Measurements from ENCODE around the gene STK39. TPM values are rescaled to one million over a fixed set of nuclear protein-coding genes. Genes with fewer than 3 reads are reported as not detected.

Gene STK39
- total RNA-seq, 1 donor from 2014 or later, result 0.50 TPM

DNA sequence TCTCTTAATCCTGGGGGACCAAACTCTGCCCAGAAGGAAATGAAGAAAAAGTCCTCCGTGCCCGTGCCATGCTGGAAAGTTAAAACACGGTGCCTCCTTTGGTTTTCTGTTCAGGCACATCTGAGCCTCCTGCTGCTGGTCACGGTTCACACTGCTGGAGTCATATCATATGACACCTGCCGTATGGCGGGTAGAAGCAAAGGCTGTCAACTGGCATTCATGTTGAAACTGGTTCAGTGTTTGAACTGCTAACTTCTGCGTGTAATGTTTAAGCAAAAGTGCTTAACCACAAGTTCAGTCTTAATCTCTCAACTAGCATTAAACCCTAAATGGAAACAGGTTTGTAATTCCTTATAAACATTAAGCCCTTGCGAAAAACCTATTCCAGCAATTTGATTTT is 3.1 kb downstream of the STK39 start:
- ATAC-seq (no peak), DNase-seq (ENCODE audit: low spot score) (no peak)

DNA sequence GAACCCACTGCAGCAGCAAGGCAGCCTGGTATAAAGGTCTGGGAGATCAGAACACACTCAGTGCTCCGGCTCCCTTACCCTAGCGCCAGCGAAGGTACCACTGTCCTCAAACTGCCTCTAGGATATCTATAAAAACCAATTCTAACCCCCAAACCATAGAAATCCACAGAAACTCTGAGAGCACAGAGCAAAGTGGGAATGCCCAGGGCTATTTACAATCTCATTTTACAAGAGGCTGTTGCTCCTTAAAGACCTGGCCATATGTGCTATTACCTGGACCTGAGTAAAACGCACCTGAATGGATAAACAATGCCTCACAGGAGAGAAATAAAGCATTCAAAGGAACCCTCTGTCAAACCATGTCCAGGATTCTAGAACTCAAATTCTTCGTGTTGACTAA is 4.3 kb downstream of the STK39 start:
- no peak for ATAC-seq
- no peak for DNase-seq (ENCODE audit: low spot score)

DNA sequence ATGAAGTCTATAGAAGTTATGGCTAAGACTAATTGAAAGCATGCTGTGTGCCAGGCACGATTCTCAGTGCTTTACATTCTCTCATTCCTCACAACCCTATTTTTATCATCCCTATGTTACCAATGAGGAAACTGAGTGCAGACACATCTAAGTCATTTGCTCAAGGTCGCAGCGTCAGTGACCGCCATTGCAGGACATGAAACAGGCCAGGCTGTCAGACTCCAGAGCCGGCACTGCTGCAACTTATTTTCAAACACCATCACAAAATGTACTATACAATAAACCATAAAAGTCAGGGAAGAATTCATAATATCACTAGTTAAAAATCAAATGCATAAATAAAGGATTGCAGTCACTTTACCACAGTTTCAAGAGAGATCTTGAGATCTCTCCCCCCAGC is 5.6 kb downstream of the STK39 start:
- ATAC-seq, result no peak
- no peak for DNase-seq (ENCODE audit: low spot score)

DNA sequence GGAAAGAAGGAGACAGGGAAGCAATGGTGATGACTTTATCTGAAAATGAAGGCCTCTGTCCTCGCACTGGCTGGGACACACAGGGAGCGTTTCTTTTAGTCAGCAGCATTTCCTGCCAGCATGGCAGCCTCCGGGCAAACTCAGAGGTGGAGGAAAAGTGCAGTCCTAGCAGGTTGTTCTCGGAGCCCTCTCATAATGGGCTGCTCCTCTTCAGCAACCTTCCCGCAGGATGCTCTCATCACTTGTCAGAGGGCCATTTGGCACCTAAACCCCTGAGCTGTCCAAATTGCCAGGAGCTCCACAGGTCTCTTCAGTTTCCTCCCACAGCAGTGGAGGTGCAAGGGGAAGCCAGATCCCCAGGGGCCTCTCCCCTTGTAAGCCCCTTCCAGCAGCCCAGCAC is 6.2 kb downstream of the STK39 start:
- ATAC-seq, result no peak

DNA sequence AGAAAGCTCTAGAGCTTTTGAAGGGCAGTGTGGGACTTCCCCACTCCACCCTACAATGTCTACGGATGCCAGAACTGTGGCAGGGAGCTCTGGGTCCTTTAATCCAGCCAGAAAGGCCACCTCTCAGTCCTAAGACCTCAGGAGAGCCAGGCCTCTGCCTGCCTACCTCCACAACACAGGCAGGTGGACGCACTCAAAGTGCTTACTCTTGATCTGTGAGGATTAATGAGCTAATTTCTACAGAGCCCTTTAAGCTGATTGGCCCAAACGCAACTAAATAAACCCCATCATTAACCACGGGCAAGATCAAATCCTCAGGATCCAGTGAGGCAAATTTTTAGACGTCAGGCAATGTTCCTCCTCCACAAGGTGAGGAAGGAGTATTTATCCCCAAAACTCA is 8.1 kb downstream of the STK39 start:
- no peak for ATAC-seq
- no peak for DNase-seq (ENCODE audit: low spot score)

More for the DNA sequence above, 6.2 kb downstream of the STK39 start:
- no peak for DNase-seq (ENCODE audit: low spot score)

DNA sequence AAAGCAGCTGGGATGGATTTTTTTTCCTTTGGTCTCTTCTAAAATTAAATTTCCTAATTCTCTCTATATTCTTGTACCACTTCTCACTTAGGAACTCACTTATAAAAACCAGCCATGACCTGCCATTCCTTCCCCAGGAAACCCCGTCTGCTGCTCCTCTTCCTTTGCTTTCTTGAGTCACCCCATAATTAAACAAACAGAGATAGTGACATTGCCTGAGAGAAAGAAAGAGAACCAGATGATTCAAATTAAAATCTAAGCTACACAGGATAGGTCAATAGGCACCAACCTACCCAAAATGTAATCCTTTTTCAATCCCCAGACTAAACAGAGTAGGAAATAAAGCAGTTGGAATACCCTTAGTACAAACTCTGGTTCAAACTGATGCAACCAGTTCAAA is 9.7 kb downstream of the STK39 start:
- ATAC-seq, result no peak
- no peak for DNase-seq (ENCODE audit: low spot score)

DNA sequence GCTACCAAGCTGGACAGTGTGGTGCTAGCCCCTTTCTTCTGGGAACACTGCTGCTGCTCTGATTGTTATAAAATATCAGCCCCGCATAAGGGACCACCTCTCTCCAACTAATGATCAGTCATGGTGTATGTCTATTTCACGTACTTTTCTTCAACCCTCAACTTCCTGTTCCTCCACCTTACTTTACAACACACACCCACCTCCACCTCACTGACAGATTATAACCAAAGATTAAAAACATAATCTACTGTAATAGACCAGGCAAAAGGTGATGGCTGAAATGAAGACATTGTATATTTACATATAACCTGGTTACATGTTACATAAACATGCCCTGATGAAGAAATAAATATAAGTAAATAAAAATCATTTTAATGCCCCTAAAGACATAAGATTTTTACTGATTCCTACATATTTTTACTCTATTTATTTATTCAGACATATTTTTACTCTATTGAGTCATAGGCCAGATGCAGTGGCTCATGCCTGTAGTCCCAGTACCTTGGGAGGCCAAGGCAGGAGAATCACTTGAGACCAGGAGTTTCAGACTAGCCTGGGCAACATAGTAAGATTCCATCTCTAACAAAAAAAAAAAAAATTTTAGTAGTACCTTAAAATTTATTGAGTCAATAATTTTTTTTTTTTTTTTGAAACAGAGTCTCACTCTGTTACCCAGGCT is 12.8 kb downstream of the STK39 start:
- ATAC-seq, result no peak
- no peak for DNase-seq (ENCODE audit: low spot score)

DNA sequence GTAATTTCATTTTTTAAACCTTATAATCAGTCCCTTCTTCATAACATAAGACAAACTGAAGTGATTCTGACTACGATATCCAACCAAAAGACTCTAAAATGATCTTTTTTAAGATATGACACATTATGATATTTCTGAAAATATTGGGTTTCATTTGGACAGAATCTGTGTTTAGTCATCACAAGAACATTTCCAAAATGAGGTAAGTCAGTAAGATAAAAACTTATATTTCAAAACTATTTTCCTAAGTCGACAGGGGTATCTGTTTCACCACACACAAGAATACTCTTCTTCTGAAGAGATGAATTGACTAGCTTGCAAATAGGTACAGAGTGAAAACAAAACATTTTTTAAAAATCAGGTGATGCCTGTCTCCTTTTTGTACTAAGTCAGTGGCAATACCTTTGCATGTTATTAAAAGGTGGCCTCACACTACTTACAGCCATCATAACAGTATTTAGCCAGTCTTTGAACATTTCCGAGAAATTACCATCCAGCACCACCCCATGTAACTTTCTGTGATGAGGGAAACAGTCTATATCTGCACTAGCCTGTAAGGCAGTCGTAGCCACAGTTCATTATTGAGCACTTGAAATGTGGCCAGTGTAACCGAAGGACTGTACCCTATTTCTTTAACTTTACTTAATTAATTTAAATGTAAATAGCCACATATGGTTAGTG is 13.5 kb downstream of the STK39 start:
- no peak for DNase-seq (ENCODE audit: low spot score)
- no peak for ATAC-seq

DNA sequence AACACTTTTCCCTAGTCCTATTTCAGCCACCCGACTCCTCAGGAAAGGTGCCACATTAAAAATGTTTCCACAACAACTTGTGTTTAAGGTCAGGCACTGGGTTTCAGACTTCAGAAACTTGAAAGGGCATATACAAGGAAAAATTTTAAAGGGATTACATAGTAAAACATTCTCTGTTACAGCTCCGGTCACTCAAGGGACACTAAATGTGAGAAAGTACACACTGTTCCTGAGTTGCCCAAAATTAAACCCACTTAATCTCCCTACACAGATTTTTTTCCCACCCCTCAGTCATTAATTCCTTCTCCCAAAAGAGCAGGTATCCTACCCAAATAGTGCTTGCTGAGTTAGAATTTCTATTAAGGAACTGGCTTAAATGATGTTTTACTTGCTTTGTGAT is 14.2 kb downstream of the STK39 start:
- no peak for DNase-seq (ENCODE audit: low spot score)
- ATAC-seq, result no peak

DNA sequence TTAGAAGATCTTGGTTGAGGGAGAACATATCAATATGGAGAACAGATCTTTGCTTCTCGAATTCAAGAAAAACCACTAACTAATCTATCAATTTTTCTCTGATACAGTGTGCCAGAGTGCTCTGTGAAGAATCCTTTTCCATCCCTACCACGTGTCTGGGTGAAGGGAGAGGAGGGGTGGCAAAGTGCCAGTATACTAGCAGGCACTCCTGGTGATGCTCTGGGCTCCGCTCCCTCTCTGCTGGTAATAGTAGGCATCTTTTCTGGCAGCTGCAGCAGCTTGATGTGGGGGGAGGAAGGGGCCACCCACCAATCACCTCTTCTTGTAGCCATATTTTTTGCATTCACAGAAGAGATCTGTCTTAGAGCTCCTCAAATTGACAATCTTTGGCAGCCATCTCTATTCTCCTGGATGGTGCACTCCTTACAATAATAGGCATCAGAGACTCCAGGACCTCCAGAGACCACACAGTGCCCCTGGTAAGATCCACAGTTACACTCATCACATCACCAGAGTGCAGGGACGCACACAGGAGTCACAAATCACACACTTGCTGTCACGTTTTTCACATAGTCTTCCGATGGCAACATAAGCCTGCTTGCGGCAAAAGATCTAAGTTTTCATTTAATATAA is 15.7 kb downstream of the STK39 start:
- ATAC-seq (no peak), DNase-seq (ENCODE audit: low spot score) (no peak)

DNA sequence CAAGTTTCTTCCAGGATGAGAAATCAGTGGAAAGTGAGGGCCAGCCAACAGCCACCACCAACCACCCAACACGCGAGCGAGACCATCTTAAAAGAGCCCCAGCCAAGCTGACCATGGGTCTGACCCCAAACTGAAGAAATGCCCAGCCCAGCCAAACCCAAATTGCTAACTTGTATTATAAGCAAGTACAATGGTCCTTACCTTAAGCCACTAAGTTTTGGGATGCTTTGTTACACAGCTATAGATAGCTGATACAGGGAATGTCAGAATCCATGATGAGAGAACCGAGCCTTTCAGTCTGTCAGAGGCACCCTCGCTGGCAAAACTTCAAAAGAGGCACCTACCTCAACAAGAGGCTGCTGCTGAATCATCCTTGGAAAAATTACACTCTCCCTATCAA is 17.0 kb downstream of the STK39 start:
- DNase-seq (ENCODE audit: low spot score), result no peak
- ATAC-seq, result no peak

DNA sequence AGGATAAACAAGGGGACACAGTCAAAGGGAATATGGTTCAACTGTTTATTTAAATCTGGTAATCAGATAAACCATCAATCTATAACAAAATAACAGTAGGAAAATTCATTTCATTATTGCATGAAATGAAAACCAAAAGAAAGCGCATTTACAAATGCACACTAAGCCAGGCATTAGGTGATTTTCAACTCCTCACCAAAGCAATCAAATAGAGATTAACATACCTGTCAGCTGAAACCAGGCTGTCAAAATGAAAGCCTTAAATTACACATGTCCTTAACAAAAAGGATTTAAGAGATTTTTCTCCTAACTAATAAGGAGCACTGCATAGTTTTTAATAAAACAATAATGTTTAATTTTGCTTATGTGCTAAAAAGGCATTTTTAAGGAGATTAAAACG is 23.0 kb downstream of the STK39 start:
- no peak for ATAC-seq
- DNase-seq (ENCODE audit: low spot score), result no peak

DNA sequence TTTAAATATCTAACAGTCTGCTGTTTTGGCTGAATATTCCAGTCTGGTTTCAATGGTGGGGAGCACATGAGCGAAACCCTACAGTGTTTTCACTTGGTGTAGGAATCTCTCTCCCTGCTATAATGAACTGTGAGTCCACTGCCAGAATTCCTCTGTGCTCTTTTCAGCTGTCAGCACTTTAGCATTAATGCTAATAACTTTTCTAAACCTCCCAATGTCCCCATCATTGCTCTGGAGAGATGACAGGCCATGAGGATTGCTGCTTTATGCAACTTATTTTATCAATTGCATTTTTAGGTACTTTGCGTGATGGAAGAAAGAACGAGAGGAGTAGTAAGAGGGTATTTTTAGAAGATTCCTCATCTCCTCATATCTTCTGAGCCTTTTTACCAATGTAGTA is 25.3 kb downstream of the STK39 start:
- DNase-seq (ENCODE audit: low spot score) (no peak), ATAC-seq (no peak)

DNA sequence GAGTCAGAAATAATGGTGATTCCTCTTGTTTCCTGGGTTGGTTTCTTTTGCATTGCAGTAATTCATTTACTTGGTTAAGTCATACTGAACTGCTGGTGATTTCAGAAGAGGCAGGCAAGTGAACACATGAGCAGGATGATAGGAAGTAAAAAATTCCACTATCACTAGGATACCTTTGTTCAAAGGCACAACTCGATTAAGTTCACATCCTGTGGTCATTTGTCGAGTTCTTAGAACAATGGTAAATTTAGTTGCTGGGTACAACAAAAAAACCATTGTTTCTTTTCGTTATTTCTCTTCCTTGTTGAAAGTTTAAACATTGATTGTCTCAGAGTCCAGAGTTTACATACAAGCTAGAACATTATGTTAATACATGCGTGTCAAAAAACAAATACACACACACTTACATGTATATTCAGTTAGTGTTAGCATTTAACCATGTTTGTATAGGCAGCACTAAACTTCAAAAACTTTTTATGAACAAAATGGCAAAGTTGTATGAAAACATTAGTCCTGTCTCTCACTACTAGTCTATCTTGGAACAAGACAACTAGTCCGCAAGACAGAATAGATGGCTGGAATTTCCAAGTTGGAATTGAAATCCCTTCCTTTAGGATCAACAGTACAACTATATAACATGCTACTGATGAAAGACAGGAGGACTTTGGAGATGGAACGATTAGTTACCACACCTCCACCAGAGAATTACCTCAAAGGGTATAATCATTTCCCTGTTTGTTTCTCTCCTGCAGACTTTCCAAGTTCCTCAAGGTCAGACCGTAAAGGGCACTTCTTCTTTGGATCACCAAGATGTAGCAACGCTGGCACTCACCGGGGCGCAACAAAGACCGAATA is 26.2 kb downstream of the STK39 start:
- DNase-seq (ENCODE audit: low spot score), result no peak
- ATAC-seq, result no peak

DNA sequence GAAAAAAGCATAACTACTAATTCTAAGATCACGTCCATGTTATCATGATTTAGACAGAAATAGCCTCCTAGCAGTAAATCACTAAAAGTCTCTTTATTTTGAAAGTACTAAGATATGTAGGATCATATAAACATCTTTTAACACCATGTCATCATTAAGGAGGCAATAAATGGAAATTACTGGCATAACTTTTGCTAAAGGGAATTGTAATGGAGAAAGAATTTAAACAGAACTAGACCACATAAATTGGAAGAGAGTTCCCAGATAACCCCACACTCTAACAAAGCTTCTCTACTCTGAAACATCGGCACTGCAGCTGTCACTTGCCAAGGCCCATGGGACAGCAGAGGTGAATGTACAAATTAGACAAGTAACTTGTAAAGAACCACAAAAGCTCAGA is 29.5 kb downstream of the STK39 start:
- no peak for ATAC-seq

DNA sequence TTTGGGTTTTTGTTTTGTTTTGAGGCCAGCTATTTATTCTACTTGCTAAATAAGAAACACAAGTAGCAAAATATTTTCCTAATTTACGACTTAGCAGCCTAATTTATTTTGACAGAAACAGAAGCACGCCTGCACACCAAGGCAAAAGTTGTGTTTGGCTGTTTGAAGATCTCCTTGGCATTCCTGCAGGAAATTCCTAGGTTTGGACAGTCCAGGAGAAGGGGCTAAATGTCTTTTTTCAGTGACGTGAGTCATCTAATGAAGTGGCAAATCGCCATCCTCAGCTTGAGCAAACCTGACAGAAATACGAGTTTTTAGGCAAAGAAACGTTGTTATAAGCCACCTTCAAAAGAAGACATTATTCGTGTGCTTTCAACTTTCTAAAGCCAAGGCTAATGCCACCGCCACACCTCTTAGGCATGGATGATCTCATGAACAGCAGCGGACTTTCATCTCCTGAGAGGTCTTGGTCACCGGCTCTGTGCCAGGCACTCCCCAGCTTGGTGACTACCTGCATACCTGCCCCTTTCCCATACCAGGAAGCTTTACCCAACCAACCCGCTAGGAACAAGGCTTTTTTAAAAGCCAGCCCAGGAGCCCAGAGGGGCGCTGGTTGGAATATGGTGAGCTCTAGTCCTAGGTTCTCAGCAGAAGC is 30.9 kb downstream of the STK39 start:
- DNase-seq (ENCODE audit: low spot score) (no peak), ATAC-seq (no peak)

More for the DNA sequence above, 29.5 kb downstream of the STK39 start:
- no peak for DNase-seq (ENCODE audit: low spot score)

DNA sequence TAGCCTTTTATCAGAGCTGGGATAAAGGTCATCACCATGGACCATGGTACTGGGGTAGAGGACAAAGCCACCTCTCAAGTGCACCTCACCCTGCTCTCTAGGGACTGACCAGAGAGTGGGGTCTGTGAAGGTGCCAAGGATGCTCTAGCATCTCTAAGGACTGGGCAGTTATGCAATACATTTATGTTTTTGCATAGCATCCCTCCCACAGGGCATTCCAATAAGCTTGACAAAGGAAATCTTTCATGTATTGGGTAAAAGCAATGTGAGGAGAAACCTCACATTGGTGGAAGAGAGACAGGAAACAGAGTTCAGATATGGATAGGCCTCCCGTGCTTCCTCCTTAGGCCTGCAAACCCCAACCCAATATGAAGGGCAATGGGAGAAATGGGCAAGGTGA is 31.6 kb downstream of the STK39 start:
- no peak for DNase-seq (ENCODE audit: low spot score)
- no peak for ATAC-seq

DNA sequence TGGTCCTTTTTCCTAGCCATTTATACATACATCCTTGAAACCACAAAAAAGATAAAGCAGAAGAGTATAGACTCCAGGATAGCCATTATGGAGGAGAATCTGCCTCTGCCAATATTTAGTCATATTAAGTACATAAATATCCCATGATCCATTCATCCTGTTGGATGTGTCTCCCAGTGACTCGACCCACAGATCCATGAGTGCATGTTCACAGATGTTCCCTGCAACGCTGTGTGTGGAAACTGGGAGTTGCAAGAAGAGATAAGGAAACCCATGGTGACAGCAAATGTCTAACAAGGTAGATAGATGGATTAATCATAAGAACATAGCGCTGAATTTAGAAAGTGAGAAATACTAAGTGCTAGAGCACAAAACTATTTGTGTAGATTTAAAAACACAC is 34.5 kb downstream of the STK39 start:
- DNase-seq (ENCODE audit: low spot score) (no peak), ATAC-seq (no peak)

DNA sequence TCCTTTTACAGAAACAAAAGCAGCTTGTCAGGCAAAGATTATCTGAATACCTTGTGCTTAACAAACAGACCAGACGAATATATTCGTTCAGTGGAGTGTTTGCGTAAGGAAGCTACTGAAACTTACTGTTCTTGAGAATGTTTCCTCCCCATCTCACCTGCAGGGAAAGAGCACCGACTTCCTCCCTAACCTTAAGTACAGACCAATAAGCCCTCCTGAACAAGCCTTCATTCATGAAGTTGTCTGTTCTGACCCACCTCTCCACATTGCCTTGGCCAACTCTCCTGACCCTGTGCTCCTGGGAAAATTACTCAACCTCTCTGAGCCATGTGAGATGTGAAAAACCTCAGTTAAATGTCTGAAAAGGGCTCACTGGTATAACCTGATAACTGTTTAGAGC is 35.2 kb downstream of the STK39 start:
- ATAC-seq (no peak), DNase-seq (ENCODE audit: low spot score) (no peak)

DNA sequence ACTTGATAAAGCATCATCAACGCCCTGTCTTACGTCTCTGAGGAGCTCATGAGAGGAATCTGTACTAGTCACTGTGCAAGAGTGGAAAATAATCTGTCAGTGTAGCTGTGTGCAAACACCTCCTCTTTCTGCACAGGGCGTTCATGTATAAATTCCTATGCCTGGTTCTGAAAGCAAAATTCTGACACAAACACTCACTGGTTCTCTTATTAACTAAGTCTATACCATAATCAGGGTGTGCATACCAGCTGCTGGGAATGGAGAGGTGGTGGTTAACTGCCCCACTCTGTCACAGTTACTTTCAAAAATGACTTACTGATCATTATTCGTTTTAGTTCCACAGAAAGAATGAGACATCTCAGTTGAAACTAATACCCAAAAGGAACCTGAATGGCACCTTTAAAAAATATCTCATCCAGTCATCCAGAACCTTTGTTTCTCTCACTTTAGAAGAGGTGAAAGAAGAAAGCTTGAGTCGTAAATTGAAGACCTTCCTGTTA is 35.7 kb downstream of the STK39 start:
- no peak for ATAC-seq
- no peak for DNase-seq (ENCODE audit: low spot score)
